SK-N-SH (cell line): Measurements from ENCODE around the gene RFTN1.

ENCODE experiments used
- CTCF ChIP-seq: fragments of 200-600 bp; sonication (generic); IDR thresholded peaks from 2 replicates; pipeline ENCODE4 v1.6.1; 2017; ENCODE audit warnings: antibody characterized with exemption, mild to moderate bottlenecking, moderate library complexity
- GABPA ChIP-seq: IDR thresholded peaks from 2 replicates; pipeline ENCODE4 v1.4.0; 2012; ENCODE audit warnings: low read depth, mild to moderate bottlenecking
- MAX ChIP-seq: IDR thresholded peaks from 2 replicates; pipeline ENCODE4 v1.4.0; 2012; ENCODE audit warnings: low read depth
- PBX3 ChIP-seq: IDR thresholded peaks from 2 replicates; pipeline ENCODE4; 2012
- REST ChIP-seq: IDR thresholded peaks from 2 replicates; pipeline ENCODE4 v1.6.1; 2012; ENCODE audit warnings: mild to moderate bottlenecking, low read depth, low read length, moderate library complexity
- TEAD4 ChIP-seq: IDR thresholded peaks from 2 replicates; pipeline ENCODE4 v1.4.0; 2012; ENCODE audit warnings: mild to moderate bottlenecking, borderline replicate concordance; ENCODE audit not compliant: insufficient read depth
- YY1 ChIP-seq: IDR thresholded peaks from 2 replicates; pipeline ENCODE4 v1.4.0; 2012; ENCODE audit warnings: low read depth, mild to moderate bottlenecking

- no peak for TF ChIP-seq CTCF
- TF ChIP-seq GABPA: no peak
- no peak for TF ChIP-seq TEAD4
- no peak for TF ChIP-seq REST
- TF ChIP-seq YY1: no peak
- TF ChIP-seq MAX: no peak
- no peak for TF ChIP-seq PBX3
Observed at GRCh38 chr3:16548721-16549120, 35.2 kb upstream of the RFTN1 start.
